SK-N-MC (cell line): ENCODE results near the gene PREX1.

ENCODE experiments used
- EZH2 ChIP-seq: fragments of 200-600 bp; sonication (generic); IDR thresholded peaks from one replicate; pipeline ENCODE4 v1.6.1; 2017; ENCODE audit warnings: antibody characterized with exemption
- FOXP2 ChIP-seq: optimal IDR thresholded peaks from 2 replicates; pipeline ENCODE3; 2011; ENCODE audit warnings: mild to moderate bottlenecking, moderate library complexity; ENCODE audit not compliant: insufficient read depth; ENCODE audit errors: extremely low read length, control extremely low read depth
- POLR2AphosphoS5 ChIP-seq: IDR thresholded peaks from 2 replicates; pipeline ENCODE4 v1.6.1; 2012; ENCODE audit warnings: mild to moderate bottlenecking, low read depth, low read length, borderline replicate concordance

DNA sequence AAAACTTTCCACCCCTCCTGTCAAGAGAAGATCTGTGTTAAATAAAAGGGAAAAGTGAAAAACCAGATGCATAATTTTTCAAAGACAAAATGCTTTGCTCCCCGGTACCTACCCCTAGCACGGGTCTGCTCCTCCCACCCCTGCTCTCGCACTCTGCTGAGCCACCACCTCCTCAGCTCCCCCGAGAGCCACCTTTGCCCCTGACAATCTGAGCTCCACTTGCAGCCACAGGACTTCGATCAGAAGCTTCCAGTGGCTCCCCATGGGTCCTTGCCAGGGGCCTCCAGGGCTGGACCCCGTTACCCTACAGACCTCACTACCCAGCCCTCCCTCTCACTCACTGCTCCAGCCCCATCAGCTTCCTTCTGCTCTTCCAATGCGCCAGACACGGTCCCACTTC is 171.7 kb downstream of the PREX1 start:
- TF ChIP-seq FOXP2 = no peak
- no peak for TF ChIP-seq POLR2AphosphoS5
- no peak for TF ChIP-seq EZH2
